AG04450 (cell line): ENCODE measurements around the gene PER2. TPM values are rescaled to one million over a fixed set of nuclear protein-coding genes. Genes with fewer than 3 reads are reported as not detected.

Experiments
- CTCF ChIA-PET: fragments of 300-600, 350-600 bp; formaldehyde crosslinking; extraction: SDS; loops from one replicate; lab custom pipeline; 2022; ENCODE audit warnings: antibody characterized with exemption, inconsistent platforms; lab: Charles Lee
- POLR2A ChIA-PET: fragments of 350-600 bp; formaldehyde crosslinking; extraction: SDS; loops from one replicate; lab custom pipeline; 2021; ENCODE audit warnings: antibody characterized with exemption, inconsistent platforms; lab: Yijun Ruan, JAX
- DNase-seq: peaks from one replicate; pipeline ENCODE4 v3.0.0-alpha.2; 2011; ENCODE audit warnings: low read depth, low spot score
- H3K27ac ChIP-seq: one replicate; pipeline ENCODE4 v1.5.1; 2012; ENCODE audit warnings: low read depth, low read length, control low read depth
- H3K27me3 ChIP-seq: one replicate; pipeline ENCODE4 v1.6.0; 2012; ENCODE audit warnings: low read length; ENCODE audit not compliant: control insufficient read depth, insufficient read depth
- H3K4me3 ChIP-seq: 2 replicates; pipeline ENCODE4 v1.5.1; 2011; ENCODE audit warnings: mild to moderate bottlenecking, low read depth, low read length, control low read depth
- H3K9me3 ChIP-seq: 2 replicates; pipeline ENCODE4 v1.5.1; 2012; ENCODE audit warnings: low read length; ENCODE audit not compliant: control insufficient read depth, insufficient read depth
- polyA plus RNA-seq: library from polyadenylated mRNA; depleted of rRNA; stranded (reverse); fragments of >200 nt; gene quantifications from 2 replicates; pipeline ENCODE4 v1.2.3, GENCODE V29; 2011
- TF ChIP-seq, protein P1 (sequence below): IDR thresholded peaks from 2 replicates; pipeline ENCODE4 v1.5.1; 2011; ENCODE audit warnings: low read depth, low read length, control low read depth, inconsistent platforms

The PER2 gene
- polyA plus RNA-seq, 1 experiment, result 1.9 TPM

DNA sequence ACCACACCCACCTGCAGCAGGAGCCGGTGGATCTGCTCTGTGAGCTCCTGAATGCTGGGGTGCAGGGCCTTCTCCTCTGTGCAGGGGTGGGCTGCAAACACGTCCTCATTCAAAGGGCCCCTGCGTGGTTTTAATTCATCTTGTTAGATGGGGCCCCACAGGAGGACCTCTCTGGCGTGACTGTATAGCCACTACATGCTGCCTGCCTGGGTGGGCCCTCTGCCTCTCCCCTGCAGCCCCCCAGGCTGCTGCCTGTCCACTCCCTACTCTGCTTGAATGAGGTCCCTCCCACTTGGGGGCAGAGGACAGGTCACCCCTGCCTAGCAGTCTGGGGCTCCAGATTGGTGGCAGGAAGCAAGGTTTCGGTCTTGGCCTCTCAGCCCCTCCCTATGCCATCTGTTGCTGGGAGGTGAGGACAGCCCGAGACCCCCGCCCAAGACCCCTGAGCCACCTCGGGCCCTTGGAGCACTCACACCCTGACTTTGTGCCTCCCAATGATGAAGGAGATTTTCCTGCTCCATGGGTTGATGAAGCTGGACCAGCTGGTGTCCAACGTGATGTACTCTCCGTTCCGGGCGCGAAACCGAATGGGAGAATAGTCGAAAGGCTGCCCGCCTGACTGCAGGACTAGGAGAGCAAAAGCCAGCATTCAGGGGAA lies 26.6 kb downstream of the PER2 start:
- ChIA-PET POLR2A (no interaction called here), CTCF (no interaction called here)
- no peaks in the 10 kb centered on the region for H3K27me3 ChIP-seq
- TF ChIP-seq, protein P1, sequence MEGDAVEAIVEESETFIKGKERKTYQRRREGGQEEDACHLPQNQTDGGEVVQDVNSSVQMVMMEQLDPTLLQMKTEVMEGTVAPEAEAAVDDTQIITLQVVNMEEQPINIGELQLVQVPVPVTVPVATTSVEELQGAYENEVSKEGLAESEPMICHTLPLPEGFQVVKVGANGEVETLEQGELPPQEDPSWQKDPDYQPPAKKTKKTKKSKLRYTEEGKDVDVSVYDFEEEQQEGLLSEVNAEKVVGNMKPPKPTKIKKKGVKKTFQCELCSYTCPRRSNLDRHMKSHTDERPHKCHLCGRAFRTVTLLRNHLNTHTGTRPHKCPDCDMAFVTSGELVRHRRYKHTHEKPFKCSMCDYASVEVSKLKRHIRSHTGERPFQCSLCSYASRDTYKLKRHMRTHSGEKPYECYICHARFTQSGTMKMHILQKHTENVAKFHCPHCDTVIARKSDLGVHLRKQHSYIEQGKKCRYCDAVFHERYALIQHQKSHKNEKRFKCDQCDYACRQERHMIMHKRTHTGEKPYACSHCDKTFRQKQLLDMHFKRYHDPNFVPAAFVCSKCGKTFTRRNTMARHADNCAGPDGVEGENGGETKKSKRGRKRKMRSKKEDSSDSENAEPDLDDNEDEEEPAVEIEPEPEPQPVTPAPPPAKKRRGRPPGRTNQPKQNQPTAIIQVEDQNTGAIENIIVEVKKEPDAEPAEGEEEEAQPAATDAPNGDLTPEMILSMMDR, result no peak
- H3K27ac ChIP-seq, result no peak overlapping the region
- H3K4me3 ChIP-seq, result no peak overlapping the region
- no peak for DNase-seq
- no peaks in the 10 kb centered on the region for H3K9me3 ChIP-seq

DNA sequence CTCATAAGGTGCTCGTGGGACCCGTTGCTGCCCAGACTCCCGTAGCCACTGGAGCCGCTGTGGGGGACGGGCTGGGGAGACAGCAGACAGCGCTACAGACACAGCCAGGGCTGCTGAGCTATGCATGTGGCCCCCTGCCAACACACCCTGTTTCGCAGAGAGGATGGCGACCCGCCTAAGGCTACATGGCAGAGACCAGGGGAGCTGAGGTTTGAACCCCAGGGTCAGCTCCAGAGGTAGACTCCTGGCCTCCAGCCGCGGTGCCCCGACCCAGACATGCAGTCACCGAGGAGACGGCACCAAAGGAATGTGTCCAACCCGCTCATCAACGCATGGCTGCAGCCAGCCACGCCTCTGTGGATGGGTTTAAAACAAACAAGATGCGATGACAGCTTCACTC lies 27.5 kb downstream of the PER2 start:
- DNase-seq, result no peak
- CTCF ChIA-PET, result interaction anchor here (0.6 kb wide), 1 partner anchor 264 kb away, joined by 4 read pairs; no protein-coding TSS in a partner anchor
- POLR2A ChIA-PET, result no interaction called here
- TF ChIP-seq, protein P1, result no peak
- Histone ChIP-seq H3K9me3 (no peaks in the 10 kb centered on the region), H3K27ac (no peak overlapping the region), H3K27me3 (no peaks in the 10 kb centered on the region), H3K4me3 (no peak overlapping the region)

DNA sequence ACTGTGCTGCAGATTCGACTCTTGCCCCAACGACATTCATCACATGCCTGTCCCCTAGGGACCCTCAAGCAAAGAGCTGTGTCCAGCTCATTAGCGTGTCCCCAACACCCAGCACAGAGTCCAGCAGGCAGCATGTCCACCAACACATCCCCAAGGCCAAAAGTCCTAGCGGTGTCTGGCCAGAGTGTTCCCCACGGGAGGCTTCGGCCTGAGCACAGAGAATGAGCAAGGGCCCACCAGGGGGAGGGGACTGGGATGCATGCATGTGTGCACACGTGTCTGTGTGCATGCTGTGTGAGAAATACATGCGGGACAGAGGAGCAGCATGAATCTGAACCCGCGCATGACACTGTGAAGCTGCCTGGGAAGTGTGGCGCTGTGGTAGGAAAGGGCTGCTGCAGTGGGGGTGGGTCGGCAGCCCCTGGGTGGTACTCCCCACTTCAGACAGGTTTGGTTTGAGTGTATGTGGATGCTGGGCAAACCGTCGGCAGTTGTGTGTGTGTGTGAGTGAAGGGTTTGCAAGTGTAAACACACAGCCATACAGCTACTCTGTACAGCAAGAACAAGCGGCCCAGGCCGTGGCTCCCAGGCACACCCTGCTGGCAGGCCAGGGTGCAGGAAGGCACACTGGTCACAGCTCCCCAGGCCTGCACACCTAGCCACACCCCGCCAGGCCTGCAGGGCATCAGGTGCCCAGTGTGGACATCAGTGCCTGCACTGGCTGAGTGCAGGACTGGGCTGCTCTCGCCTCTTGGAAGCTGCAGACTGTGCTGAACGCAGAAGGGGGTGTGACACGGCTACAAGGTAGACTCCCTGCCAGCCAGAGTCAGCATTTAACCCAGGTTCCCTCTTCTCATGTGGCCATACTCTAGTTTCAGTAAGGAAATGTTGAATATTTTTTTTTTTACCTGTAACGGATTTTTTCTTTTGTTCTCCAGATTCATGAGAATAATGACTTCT lies 29.1 kb downstream of the PER2 start:
- no peak for DNase-seq
- no peaks in the 10 kb centered on the region for H3K9me3 ChIP-seq
- H3K27me3 ChIP-seq, result no peaks in the 10 kb centered on the region
- ChIA-PET CTCF (interaction anchor here (0.5 to 1.0 kb wide), 3 partner anchors 312 to 747 kb away, joined by 4 to 6 read pairs (median 5); no protein-coding TSS in a partner anchor), POLR2A (interaction anchor here (0.7 kb wide), 1 partner anchor 199 kb away, joined by 4 read pairs; the partner anchor contains the start of gene SCLY)
- H3K27ac ChIP-seq, result no peak overlapping the region
- TF ChIP-seq, protein P1, result peak; percentile 26; the same call in 1 of the 2 replicates
- H3K4me3 ChIP-seq, result no peak overlapping the region

DNA sequence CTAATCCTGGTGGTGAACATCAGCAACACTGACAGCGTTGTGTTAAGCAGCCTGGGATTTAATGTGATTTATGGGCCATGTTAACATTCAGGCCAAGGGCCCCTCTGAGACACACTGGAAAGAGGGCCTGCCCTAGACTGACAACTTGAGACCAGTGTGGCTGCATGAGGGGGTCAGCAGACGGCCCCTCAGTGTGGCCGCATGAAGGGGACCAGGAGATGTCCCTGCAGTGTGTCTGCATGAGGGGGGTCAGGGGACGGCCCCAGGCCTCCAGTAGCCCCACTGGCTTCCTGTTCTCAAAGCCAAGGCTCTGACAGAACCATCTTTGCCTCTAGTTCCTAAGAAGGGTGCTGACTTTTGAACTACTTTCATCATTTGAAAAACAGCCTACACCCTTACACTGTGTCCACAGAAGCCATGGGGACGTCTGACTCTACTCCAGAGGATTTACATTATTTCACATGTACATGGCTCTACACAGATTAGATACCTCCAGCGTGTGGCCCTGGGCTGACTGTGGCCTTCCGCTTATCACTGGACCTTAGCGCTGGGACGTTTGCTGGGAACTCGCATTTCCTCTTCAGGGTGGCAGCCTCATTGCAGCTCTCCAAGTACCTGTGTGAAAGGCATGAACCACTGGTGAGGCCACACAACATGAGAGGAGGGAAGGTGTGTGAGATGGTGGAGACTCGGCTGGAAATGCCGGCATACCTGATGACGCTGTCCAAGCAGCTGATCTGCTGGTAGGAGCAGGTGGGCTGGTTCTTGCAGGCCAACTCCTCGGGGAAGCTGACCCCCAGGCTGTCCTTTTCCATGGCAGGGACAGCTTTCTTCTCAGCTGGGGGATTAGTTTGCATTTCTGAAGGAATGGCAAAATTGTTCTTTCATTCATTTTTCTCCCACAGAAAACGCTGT lies 30.4 kb downstream of the PER2 start:
- no peak overlapping the region for H3K4me3 ChIP-seq
- CTCF ChIA-PET, result interaction anchor here (1.0 kb wide), 1 partner anchor 341 kb away, joined by 4 read pairs; no protein-coding TSS in a partner anchor
- DNase-seq, result no peak

More for the DNA sequence above, 30.4 kb downstream of the PER2 start:
- POLR2A ChIA-PET, result no interaction called here
- no peaks in the 10 kb centered on the region for H3K9me3 ChIP-seq
- TF ChIP-seq, protein P1, result no peak
- no peaks in the 10 kb centered on the region for H3K27me3 ChIP-seq
- H3K27ac ChIP-seq, result no peak overlapping the region
